Measurements from ENCODE around the gene ANKFY1.

DNA sequence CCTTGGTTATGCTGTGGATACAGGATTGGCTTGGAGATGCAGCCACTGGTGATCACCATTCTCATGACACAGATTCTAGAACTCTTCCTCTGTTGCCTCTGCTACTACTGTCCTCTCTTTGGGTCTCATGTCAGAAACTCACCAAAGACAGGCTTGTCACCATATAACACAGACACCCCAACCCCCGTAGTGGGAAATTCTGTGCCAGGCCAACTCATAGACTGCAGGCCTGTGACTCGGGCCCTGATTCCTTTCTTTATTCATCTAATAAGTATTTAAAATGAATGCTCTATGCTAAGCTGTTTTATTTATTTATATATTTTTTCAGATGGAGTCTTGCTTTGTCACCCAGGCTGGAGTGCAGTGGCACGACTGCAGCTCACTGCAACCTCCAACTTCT, 111.3 kb downstream of the ANKFY1 start:
- TF ChIP-seq, protein P1, sequence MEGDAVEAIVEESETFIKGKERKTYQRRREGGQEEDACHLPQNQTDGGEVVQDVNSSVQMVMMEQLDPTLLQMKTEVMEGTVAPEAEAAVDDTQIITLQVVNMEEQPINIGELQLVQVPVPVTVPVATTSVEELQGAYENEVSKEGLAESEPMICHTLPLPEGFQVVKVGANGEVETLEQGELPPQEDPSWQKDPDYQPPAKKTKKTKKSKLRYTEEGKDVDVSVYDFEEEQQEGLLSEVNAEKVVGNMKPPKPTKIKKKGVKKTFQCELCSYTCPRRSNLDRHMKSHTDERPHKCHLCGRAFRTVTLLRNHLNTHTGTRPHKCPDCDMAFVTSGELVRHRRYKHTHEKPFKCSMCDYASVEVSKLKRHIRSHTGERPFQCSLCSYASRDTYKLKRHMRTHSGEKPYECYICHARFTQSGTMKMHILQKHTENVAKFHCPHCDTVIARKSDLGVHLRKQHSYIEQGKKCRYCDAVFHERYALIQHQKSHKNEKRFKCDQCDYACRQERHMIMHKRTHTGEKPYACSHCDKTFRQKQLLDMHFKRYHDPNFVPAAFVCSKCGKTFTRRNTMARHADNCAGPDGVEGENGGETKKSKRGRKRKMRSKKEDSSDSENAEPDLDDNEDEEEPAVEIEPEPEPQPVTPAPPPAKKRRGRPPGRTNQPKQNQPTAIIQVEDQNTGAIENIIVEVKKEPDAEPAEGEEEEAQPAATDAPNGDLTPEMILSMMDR (IDR thresholded peaks at IDR 0.05; ENCODE audit: poor library complexity) = no peak
- TF ChIP-seq EZH2 (IDR thresholded peaks at IDR 0.05; ENCODE audit: borderline replicate concordance) (no peak), EZH2phosphoT487 (IDR thresholded peaks at IDR 0.05; ENCODE audit: low read depth, severe bottlenecking, unreplicated experiment) (no peak)

All from hepatocyte (in vitro differentiated cells).